ENCODE results near the gene EFCAB6.

EFCAB6 gene

GRCh38 chr22:43539572-43540528, 272.3 kb downstream of the EFCAB6 start:
- DNase-seq, result no peak

GRCh38 chr22:43537019-43537585, 275.0 kb downstream of the EFCAB6 start:
- DNase-seq, result no peak

GRCh38 chr22:43535741-43536140, 276.4 kb downstream of the EFCAB6 start:
- no peak for DNase-seq

GRCh38 chr22:43535336-43535735, 276.8 kb downstream of the EFCAB6 start:
- no peak for DNase-seq

GRCh38 chr22:43534916-43535315, 277.2 kb downstream of the EFCAB6 start:
- no peak for DNase-seq

GRCh38 chr22:43533656-43534428, 278.3 kb downstream of the EFCAB6 start:
- DNase-seq, result no peak

- no peak for DNase-seq
Observed at GRCh38 chr22:43533156-43533530, 279.0 kb downstream of the EFCAB6 start.

- DNase-seq, result no peak
Observed at GRCh38 chr22:43532301-43533155, 279.6 kb downstream of the EFCAB6 start.

- no peak for DNase-seq
Observed at GRCh38 chr22:43531651-43532050, 280.5 kb downstream of the EFCAB6 start.

GRCh38 chr22:43530349-43531201, 281.5 kb downstream of the EFCAB6 start:
- no peak for DNase-seq

- DNase-seq, result no peak
Observed at GRCh38 chr22:43529934-43530333, 282.2 kb downstream of the EFCAB6 start.

- no peak for DNase-seq
Observed at GRCh38 chr22:43529461-43529860, 282.6 kb downstream of the EFCAB6 start.

- DNase-seq, result no peak
Observed at GRCh38 chr22:43528601-43529360, 283.3 kb downstream of the EFCAB6 start.

- no peak for DNase-seq
Observed at GRCh38 chr22:43526946-43527345, 285.2 kb downstream of the EFCAB6 start.

GRCh38 chr22:43526117-43526655, 285.9 kb downstream of the EFCAB6 start:
- no peak for DNase-seq

- DNase-seq, result no peak
Observed at GRCh38 chr22:43521716-43522115, 290.4 kb downstream of the EFCAB6 start.

GRCh38 chr22:43520632-43521039, 291.5 kb downstream of the EFCAB6 start:
- DNase-seq, result no peak

- no peak for DNase-seq
Observed at GRCh38 chr22:43516996-43517635, 295.0 kb downstream of the EFCAB6 start.

GRCh38 chr22:43516386-43516785, 295.7 kb downstream of the EFCAB6 start:
- DNase-seq, result no peak

GRCh38 chr22:43515902-43516301, 296.2 kb downstream of the EFCAB6 start:
- no peak for DNase-seq

Measured in NCI-H446 treated with DMSO at 0.1 percent for 48 hours (cell line).